HepG2 (cell line): ENCODE measurements around the gene ZNF670. TPM values are rescaled to one million over a fixed set of nuclear protein-coding genes. Genes with fewer than 3 reads are reported as not detected.

ENCODE experiments used
- ATAC-seq: fragments of 200-7000 bp; cut with Tn5 transposase; 3 replicates; pipeline ENCODE4 v1.9.1; 2020; ENCODE audit warnings: mild to moderate bottlenecking, moderate library complexity
- BruUV-seq: library from RNA; stranded (reverse); fragments of 400-500 nt; replicated peaks from 2 replicates; lab custom pipeline; 2021; lab: Mats Ljungman, UMichigan
- CTCF ChIA-PET: fragments of 300-600 bp; formaldehyde crosslinking; extraction: SDS; loops from one replicate; lab custom pipeline; 2021; ENCODE audit warnings: low total read pairs, inconsistent platforms, low intra/inter-chr PET ratio; lab: Yijun Ruan, JAX
- POLR2A ChIA-PET: fragments of 350-600 bp; sonication (Branson Sonifier 250); formaldehyde crosslinking; loops from one replicate; lab custom pipeline; 2020; ENCODE audit warnings: antibody characterized with exemption, inconsistent platforms; lab: Yijun Ruan, JAX
- DNase-seq: peaks from one replicate; pipeline ENCODE4 v3.0.0-alpha.2; 2015; ENCODE audit warnings: low spot score
- FAIRE-seq: peaks from 3 replicates; lab custom pipeline; 2011; peaks lifted over from hg19 to GRCh38; lab: Jason Lieb, UNC
- H2AFZ ChIP-seq: one replicate; pipeline ENCODE4 v1.6.1; 2011; ENCODE audit warnings: low read length, inconsistent platforms
- H3K27ac ChIP-seq: fragments of 300-600 bp; 3 replicates; pipeline ENCODE4 v1.8.0; 2011; ENCODE audit warnings: mixed run types, mild to moderate bottlenecking, mixed read lengths, low read length, inconsistent platforms; ENCODE audit not compliant: insufficient read depth; ENCODE audit errors: extremely low read length
- H3K27me3 ChIP-seq, 2 experiments: fragments of 200-600 bp in 1 of 2; 2 replicates in 1 of 2; 3 replicates in 1 of 2; pipeline versions ENCODE4 v1.6.0 to v1.8.0; 2011; ENCODE audit warnings: low read length in 2 of 2, mild to moderate bottlenecking in 2 of 2, moderate library complexity in 2 of 2, inconsistent platforms in 1 of 2; ENCODE audit not compliant: insufficient read depth in 2 of 2, control insufficient read depth in 1 of 2
- H3K36me3 ChIP-seq, 2 experiments: fragments of 200-600 bp in 1 of 2; replicated peaks in 1 of 2; 2 replicates in 1 of 2; 3 replicates in 1 of 2; pipeline versions ENCODE4 v1.5.1 to v1.8.0; 2011; ENCODE audit warnings: low read length in 2 of 2, inconsistent platforms in 1 of 2; ENCODE audit not compliant: insufficient read depth in 2 of 2, control insufficient read depth in 1 of 2
- H3K4me1 ChIP-seq: 2 replicates; pipeline ENCODE4 v1.5.1; 2012; ENCODE audit warnings: low read length, inconsistent platforms; ENCODE audit not compliant: insufficient read depth
- H3K4me2 ChIP-seq: 2 replicates; pipeline ENCODE4 v1.6.0; 2011; ENCODE audit warnings: low read depth, low read length, inconsistent platforms
- H3K4me3 ChIP-seq, 3 experiments: fragments of 200-600 bp in 1 of 3; sonication (generic), shearing (Covaris generic) in 1 of 3; replicated peaks in 1 of 3; 2 replicates each; pipeline ENCODE4 v1.5.1; 2011 to 2016; ENCODE audit warnings: low read length in 3 of 3, inconsistent platforms in 2 of 3, low read depth in 2 of 3, mild to moderate bottlenecking in 2 of 3, control low read depth in 1 of 3, mixed read lengths in 1 of 3; ENCODE audit not compliant: insufficient read depth in 1 of 3
- H3K79me2 ChIP-seq: one replicate; pipeline ENCODE4 v1.6.1; 2011; ENCODE audit warnings: low read length, inconsistent platforms; ENCODE audit not compliant: insufficient read depth
- H3K9ac ChIP-seq: 2 replicates; pipeline ENCODE4 v1.6.0; 2011; ENCODE audit warnings: mild to moderate bottlenecking, low read depth, low read length, inconsistent platforms; ENCODE audit not compliant: insufficient read depth
- H3K9me3 ChIP-seq: 2 replicates; pipeline ENCODE4 v1.5.1; 2012; ENCODE audit warnings: mild to moderate bottlenecking, low read length
- H4K20me1 ChIP-seq: 2 replicates; pipeline ENCODE4 v1.6.0; 2011; ENCODE audit warnings: inconsistent platforms, mild to moderate bottlenecking, low read length, moderate library complexity; ENCODE audit not compliant: insufficient read depth
- DDIT3 ChIP-seq: sonication (generic); formaldehyde crosslinking; IDR thresholded peaks from 2 replicates; pipeline ENCODE4 v1.4.0; 2020; ENCODE audit warnings: mild to moderate bottlenecking, missing genetic modification reagents
- DPF2 ChIP-seq: sonication (generic); formaldehyde crosslinking; IDR thresholded peaks from 2 replicates; pipeline ENCODE4 v1.4.0; 2020; ENCODE audit warnings: mild to moderate bottlenecking, low read depth, missing genetic modification reagents, borderline replicate concordance
- MED1 ChIP-seq: sonication (generic); formaldehyde crosslinking; IDR thresholded peaks from 2 replicates; pipeline ENCODE4 v1.4.0; 2020; ENCODE audit warnings: missing genetic modification reagents
- SALL1 ChIP-seq: sonication (generic); formaldehyde crosslinking; IDR thresholded peaks from 2 replicates; pipeline ENCODE4 v1.8.0; 2022; ENCODE audit warnings: mild to moderate bottlenecking, missing genetic modification reagents
- TBX3 ChIP-seq: fragments of 450-650 bp; IDR thresholded peaks from 2 replicates; pipeline ENCODE4 v1.6.1; 2017; ENCODE audit warnings: antibody characterized with exemption, mild to moderate bottlenecking, inconsistent platforms, borderline replicate concordance
- U2AF2 ChIP-seq: fragments of 200-400 bp; formaldehyde crosslinking; IDR thresholded peaks from 2 replicates; pipeline ENCODE4 v1.6.1; 2017; ENCODE audit warnings: low read depth, mild to moderate bottlenecking, low read length
- ZNF543 ChIP-seq: sonication (generic); formaldehyde crosslinking; IDR thresholded peaks from 2 replicates; pipeline ENCODE4 v1.4.0; 2020; ENCODE audit warnings: mild to moderate bottlenecking, missing genetic modification reagents
- ZNF574 ChIP-seq: sonication (generic); formaldehyde crosslinking; IDR thresholded peaks from 2 replicates; pipeline ENCODE4 v1.4.0; 2020; ENCODE audit warnings: missing genetic modification reagents
- ZNF776 ChIP-seq: sonication (generic); formaldehyde crosslinking; IDR thresholded peaks from 2 replicates; pipeline ENCODE4 v1.4.0; 2020; ENCODE audit warnings: mild to moderate bottlenecking, missing genetic modification reagents
- WGBS: methylation state at CpG from one replicate; pipeline ENCODE4 v1.1.6; 2017; ENCODE audit warnings: low lambda C conversion rate; 5-methylcytosine and 5-hydroxymethylcytosine counted together
- in situ Hi-C: cut with HindIII; loops from 2 replicates; pipeline ENCODE4 v1.10.0; 2017; ENCODE audit warnings: low pct_unique_long_range_greater_than_20kb; ENCODE audit not compliant: extremely low pct_ligation_motif_present
- intact Hi-C: fragments of 100-400 bp; cut with micrococcal nuclease; formaldehyde crosslinking; loops from one replicate; pipeline ENCODE4 v1.10.0; 2022; ENCODE audit not compliant: unreplicated experiment
- polyA plus RNA-seq, 8 experiments: library from polyadenylated mRNA; depleted of rRNA in 3 of 8; stranded (reverse) in 7 of 8; unstranded in 1 of 8; fragments of >200 nt; fragmentation: Illumina TruSeq in 4 of 8; extraction: Trizol in 4 of 8; gene quantifications; 2 replicates each; pipeline versions ENCODE4 v1.2.1 to v1.2.3, GENCODE V29; 2011 to 2016; ENCODE audit warnings: low read depth in 4 of 8, missing spikeins in 1 of 8, mixed read lengths in 1 of 8; ENCODE audit not compliant: insufficient read depth in 1 of 8
- total RNA-seq, 5 experiments: library from RNA; depleted of rRNA; stranded (reverse); fragments of >200 nt; fragmentation: Illumina TruSeq; extraction: Trizol; gene quantifications; 2 replicates each; pipeline ENCODE4 v1.2.3, GENCODE V29; 2016; ENCODE audit warnings: low read depth in 1 of 5

Gene ZNF670
- total and polyA plus RNA-seq, 2 of the 13 experiments (the other 11 are each of a cell fraction or from before 2014, with no cell fraction given), result 4.2 to 10.9 TPM

- Histone ChIP-seq H3K36me3 (0 out of 5 replicates have a peak, but pooled peaks cover 0 to 9% of the 10 kb centered on the region in 2 experiments), H4K20me1 (no peaks in the 10 kb centered on the region), H2AFZ (no peak overlapping the region), H3K4me1 (no peaks in the 10 kb centered on the region)
- DNase-seq, result no peak
- no peak for FAIRE-seq
- ChIA-PET POLR2A (no interaction called here), CTCF (no interaction called here)
- TF ChIP-seq TBX3 (no peak), DPF2 (no peak), ZNF543 (CRISPR knock-in tag) (no peak), U2AF2 (no peak), MED1 (CRISPR knock-in tag) (no peak), ZNF776 (CRISPR knock-in tag) (no peak), ZNF574 (CRISPR knock-in tag) (no peak), DDIT3 (no peak), SALL1 (CRISPR knock-in tag) (no peak)
- TF ChIP-seq, all 625 proteins: peak for 0
- no peak for ATAC-seq
- H3K27me3 ChIP-seq, result no peaks in the 10 kb centered on the region
- H3K9ac ChIP-seq, result no peak overlapping the region
- in situ Hi-C loops (no loop called here), intact Hi-C loops (no loop called here)
- no TSS peak for BruUV-seq
- peaks cover 41% of the 10 kb centered on the region for H3K79me2 ChIP-seq
- no peak overlapping the region for H3K4me3 ChIP-seq
- 53% methylated on average over 2 of the region's 2 CpGs for WGBS
- H3K4me2 ChIP-seq, result no peak overlapping the region
- no peak overlapping the region for H3K27ac ChIP-seq
- peaks cover 91% of the 10 kb centered on the region for H3K9me3 ChIP-seq
Observed at GRCh38 chr1:247047702-247048101, 30.9 kb downstream of the ZNF670 start.
